HG03139 (cell line): ENCODE data around the gene CCDC183.
"Not testable (repeated sequence)": the region's sequence is repeated elsewhere in the genome, so short reads cannot be mapped to it uniquely, and the experiment has no call there.

Experiments
- ATAC-seq: cut with Tn5 transposase; IDR thresholded peaks from one replicate; pipeline ENCODE4 v1.9.1; 2021; ENCODE audit not compliant: unreplicated experiment

Gene CCDC183

DNA sequence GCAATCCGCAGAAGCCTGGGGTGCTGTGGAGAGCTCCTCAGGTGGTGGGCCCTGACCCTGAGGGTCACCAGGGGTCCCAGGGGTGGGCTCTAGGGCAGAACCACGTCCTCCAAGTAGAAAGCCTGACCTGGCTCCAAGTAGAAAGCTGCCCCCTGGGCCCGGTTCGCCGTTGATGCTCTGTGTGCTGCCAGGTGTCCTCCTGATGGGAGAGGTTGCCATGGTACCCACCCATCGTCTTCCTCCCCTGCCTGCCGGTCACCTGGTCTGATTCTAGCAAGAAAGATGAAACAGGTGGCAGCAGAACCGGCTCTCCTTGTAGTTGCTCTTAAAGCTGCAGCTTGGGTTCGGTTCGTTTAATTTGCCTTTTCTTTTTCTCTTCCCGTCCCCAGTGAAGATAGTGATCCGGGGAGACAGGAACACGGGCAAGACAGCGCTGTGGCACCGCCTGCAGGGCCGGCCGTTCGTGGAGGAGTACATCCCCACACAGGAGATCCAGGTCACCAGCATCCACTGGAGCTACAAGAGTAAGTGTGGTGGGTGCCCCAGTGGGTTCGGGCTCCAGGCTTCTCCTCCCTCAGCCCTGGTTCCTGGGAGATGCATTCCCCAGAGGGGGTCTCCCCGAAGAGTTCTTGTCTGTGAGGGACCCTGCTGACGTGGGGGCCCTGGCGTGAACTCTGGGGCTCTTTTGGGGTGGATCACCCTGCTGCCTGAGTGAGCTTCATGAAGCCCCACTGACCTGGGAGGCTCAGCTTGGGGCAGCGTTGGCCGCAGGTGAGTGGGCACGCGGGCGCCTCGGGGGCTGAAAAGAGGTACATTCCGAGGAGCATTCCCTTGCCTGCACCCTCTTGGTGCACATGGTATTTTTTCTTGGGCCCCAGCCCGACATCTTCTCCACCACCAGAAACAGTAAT lies 27.3 kb downstream of the CCDC183 start:
- ATAC-seq: no peak

- no peak for ATAC-seq
Measured at GRCh38 chr9:136824496-136825225, 28.5 kb downstream of the CCDC183 start.

GRCh38 chr9:136825295-136826187 lies 29.4 kb downstream of the CCDC183 start:
- no peak for ATAC-seq

DNA sequence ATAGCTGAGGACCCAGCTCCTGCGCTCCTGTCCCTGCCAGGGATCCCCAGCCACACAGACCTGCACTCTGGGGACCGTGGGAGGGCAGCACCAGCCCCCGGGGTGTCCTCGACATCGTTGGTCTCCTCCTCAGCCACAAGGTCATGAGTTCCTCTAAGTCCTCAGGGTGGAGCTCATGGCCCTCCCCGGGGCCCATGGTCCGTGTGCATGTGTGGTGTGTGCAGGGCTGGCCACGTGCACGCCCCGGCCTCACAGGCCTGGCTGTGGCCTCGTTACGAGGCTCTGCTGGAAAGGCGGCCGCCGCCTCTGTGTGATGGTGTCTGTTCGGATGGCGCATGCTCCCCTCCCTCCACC lies 30.0 kb downstream of the CCDC183 start:
- no peak for ATAC-seq

- ATAC-seq: no peak
Measured at GRCh38 chr9:136826703-136827582, 30.8 kb downstream of the CCDC183 start.

- no peak for ATAC-seq
Measured at GRCh38 chr9:136827794-136828473, 31.8 kb downstream of the CCDC183 start.

GRCh38 chr9:136828474-136829140 lies 32.5 kb downstream of the CCDC183 start:
- no peak for ATAC-seq

DNA sequence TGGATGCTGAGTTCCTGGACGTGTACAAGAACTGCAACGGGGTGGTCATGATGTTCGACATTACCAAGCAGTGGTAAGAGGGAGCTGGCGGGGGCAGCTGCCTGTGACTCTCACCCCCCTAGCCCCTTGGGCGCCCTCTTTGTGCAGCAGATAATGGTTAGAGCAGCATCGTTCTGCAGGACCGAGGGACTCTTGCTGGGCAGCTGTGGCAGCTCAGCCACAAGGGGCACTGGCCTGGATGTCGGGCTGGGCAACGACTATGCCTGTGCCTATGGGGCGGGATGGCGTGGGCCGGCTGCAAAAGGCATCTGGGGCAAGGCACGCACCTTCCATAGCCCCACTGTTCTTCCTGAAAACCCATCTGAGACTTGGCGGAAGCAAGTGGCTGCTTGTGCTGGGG lies 33.3 kb downstream of the CCDC183 start:
- ATAC-seq: no peak

DNA sequence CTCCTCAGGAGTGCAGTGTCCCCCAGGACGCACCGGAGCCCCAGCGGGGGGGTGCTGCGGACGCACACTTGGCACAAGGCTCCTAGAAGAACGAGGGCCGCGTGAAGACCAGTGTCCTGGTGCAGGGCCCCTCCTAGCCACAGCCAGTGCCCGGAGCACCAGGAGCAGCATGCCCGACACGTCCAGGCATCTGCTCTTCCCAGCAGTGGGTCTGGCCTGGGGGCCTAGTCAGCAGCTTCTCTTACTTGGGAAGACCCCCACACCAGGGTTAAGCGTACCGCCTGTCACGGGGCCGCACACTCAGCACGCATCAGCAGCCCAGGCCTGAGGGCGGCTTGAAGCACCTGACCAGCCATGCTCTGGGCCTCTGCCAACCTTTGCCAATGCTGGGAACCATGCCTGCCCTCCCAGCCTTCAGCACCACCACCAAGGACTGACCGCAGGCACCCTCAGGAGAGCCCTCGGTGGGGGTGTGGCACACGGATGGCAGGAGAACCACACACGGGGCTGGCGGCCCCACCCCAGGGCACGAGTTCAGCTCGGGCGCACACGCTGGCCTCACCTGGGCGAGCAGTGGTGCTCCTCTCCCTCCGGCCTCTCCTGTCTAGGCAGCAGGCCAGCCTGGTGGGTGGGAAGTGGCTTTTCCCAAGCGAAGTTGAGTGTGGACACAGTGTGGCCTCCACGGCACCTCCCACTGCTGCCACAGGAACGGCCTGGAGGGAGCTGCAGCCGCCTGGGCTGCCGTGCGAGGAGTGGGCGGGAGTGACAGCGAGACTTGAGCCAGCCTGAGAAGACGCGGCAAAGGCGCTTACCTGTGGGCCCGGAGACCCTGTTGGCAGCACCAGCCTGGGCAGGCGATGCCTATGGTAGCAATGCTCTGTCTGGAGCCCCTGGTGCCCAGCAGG lies 34.1 kb downstream of the CCDC183 start:
- ATAC-seq: no peak

- ATAC-seq: no peak
Measured at GRCh38 chr9:136831002-136831719, 35.0 kb downstream of the CCDC183 start.

DNA sequence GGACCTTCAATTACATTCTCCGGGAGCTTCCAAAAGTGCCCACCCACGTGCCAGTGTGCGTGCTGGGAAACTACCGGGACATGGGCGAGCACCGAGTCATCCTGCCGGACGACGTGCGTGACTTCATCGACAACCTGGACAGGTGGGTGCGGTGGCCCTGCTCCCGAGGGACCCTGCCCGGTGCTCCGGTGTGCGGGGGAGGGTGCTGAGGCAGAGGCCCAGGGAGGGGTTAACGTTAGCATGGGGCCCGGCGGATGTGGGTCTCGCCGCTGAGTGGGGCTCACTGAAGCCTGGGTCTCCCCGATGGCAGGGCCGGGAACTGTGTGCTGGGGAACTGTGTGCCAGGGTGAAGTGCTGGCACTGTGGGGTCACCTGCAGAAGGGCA lies 35.6 kb downstream of the CCDC183 start:
- no peak for ATAC-seq

DNA sequence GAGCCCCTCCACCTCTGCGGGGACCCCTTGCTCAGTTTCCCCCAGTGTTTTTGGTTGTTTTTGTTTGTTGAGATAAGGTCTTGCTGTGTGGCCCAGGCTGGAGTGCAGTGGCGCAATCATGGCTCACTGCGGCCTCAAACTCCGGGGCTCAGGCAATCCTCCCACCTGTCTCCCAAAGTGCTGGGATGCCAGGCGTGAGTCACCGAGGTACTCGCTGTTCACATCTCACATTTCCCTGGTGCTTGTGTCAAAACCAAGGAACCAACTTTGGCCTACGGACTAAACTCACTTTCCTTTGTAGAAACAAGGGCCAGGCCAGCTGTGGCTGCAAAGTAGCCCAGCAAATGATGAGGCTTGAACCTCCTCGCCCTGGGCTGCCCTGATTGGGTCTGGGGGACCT lies 36.4 kb downstream of the CCDC183 start:
- ATAC-seq: no peak

DNA sequence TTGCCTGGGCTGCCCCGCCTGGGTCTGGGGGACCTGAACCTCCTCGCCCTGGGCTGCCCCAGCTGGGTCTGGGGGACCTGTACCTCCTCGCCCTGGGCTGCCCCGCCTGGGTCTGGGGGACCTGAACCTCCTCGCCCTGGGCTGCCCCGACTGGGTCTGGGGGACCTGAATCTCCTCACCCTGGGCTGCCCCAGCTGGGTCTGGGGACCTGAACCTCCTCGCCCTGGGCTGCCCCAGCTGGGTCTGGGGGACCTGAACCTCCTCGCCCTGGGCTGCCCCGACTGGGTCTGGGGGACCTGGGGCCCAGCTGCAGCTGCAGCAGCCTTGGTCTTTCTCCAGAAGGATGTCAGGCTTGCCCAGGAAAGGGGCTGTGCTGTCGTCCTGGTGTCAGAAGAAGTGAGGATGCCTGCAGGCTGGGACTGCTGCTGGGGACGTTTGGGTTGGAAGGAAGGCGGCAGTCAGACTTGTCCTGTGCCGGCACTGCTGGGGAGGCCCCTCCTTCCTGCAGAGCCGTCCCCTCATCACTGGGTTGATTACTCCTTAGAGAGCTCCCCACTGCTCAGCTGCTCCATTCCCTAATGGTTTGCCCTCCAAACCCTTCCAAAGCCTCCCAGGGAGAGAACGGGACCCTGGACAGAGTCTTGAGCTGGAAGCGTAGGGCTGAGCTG lies 37.4 kb downstream of the CCDC183 start:
- ATAC-seq: not testable (repeated sequence)

DNA sequence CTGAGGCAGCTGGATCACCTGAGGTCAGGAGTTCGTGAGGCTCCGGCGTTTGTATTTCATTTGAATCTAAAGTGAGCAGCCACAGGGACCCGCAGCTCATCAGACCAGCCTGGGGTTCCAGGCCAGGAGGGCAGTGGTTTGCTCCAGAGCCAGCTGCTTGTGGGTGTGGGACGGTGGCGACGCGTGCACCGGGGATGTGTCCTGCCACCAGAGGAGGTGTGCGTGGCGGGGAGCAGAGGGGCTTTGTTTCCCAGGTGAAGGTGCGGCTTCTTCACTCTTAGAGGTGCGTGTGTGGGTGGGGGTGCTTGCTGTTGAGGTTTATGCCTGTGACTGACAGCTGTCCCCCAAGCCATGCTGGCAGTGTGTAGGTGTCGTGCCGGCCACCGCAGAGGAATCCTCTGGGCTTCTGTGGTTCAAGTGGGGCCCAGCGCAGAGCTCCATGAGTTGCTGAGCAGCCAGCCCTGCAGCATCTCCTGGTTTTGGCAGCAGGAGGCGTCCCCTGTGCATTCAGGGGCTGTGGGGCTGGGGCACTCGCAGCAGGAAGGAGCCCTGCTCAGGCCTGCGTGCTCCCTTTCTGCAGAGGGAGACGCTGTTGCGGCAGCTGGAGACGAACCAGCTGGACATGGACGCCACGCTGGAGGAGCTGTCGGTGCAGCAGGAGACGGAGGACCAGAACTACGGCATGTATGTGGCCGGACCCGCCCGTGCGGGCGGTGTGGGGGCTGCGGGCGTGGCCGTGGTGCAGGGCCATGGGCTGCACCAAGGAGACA lies 39.2 kb downstream of the CCDC183 start:
- no peak for ATAC-seq

DNA sequence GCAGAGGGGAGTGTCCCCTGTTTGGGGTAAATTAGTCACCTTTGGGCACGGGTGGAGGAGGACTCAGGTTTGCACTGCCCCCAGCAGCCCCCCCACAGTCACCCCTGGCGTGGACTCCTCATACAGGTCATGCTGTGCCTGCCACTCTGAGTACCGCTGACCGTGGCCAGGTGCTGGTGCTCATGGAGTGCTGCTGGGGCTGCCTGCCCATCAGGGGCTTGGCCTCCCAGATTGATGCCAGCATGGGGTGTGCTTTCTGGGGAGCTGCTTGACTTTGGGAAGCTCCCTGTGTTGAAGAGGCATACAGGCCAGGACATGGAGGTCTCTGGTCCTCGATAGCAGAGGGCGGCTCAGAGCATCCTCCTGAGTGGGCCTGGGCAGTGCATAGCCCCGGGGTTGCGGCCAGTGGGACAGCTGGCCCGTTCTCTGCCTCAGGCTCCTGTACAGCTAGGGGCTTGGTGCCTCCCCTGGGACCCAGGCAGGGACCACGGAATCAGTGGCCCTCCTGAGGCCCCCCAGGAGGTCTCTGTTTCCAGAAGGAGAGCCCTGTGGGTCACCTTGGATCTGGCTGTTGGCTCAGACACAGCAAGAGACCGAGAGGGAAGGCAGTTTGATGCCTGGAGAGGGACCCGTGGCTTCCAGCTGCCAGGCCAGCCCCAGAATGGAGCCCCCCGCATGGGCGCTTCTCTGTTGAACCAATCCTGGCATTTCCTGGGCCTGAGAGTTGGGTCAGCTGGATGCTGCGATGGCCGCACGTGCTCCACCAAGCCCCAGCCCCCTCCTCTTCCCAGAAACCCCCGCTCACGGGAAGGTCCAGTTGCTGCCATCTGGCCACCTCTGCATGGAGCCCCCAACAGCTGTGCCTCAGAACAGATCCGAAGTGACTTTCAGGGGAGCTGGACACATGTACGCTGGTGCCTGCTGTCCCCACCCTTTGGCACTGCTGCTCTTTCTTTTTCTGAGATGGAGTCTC lies 40.1 kb downstream of the CCDC183 start:
- ATAC-seq: no peak
